SK-N-SH (cell line): ENCODE data around the gene KNOP1. TPM values are rescaled to one million over a fixed set of nuclear protein-coding genes. Genes with fewer than 3 reads are reported as not detected.

ENCODE experiments used
- CTCF ChIA-PET: fragments of 300-600, 350-600 bp; formaldehyde crosslinking; extraction: SDS; loops from one replicate; lab custom pipeline; 2021; lab: Yijun Ruan, JAX
- POLR2A ChIA-PET: fragments of 350-600 bp; sonication (Branson Sonifier 250); formaldehyde crosslinking; extraction: SDS; loops from one replicate; lab custom pipeline; 2020; ENCODE audit warnings: antibody characterized with exemption, inconsistent platforms; lab: Yijun Ruan, JAX
- DNase-seq: peaks from one replicate; pipeline ENCODE4 v3.0.0; 2012
- H2AFZ ChIP-seq: fragments of 200-600 bp; sonication (generic); 2 replicates; pipeline ENCODE4 v1.8.1; 2016; ENCODE audit warnings: antibody characterized with exemption, mild to moderate bottlenecking, low read depth
- H3F3A ChIP-seq: fragments of 200-600 bp; sonication (generic); replicated peaks from 2 replicates; pipeline ENCODE3; 2016; ENCODE audit warnings: antibody characterized with exemption, mild to moderate bottlenecking; ENCODE audit not compliant: insufficient read depth
- H3K27ac ChIP-seq, 2 experiments: fragments of 200-500 bp in 1 of 2; fragments of 200-600 bp in 1 of 2; sonication (Bioruptor generic) in 1 of 2; sonication (generic), shearing (Covaris generic) in 1 of 2; 2 replicates each; pipeline versions ENCODE4 v1.5.1 to v1.6.1; 2014 to 2016; ENCODE audit warnings: low read depth in 2 of 2, inconsistent platforms in 1 of 2, low read length in 1 of 2, mild to moderate bottlenecking in 1 of 2, mixed read lengths in 1 of 2
- H3K27me3 ChIP-seq: fragments of 200-600 bp; sonication (generic), shearing (Covaris generic); 2 replicates; pipeline ENCODE4 v1.6.1; 2016; ENCODE audit warnings: mixed run types; ENCODE audit not compliant: insufficient read depth
- H3K36me3 ChIP-seq, 2 experiments: fragments of 200-500 bp in 1 of 2; fragments of 200-600 bp in 1 of 2; sonication (Bioruptor generic) in 1 of 2; sonication (generic) in 1 of 2; replicated peaks in 1 of 2; 2 replicates each; pipeline versions ENCODE3 to v1.5.1; 2014 to 2016; ENCODE audit warnings: low read length in 1 of 2, mild to moderate bottlenecking in 1 of 2; ENCODE audit not compliant: insufficient read depth in 2 of 2, control insufficient read depth in 1 of 2
- H3K4me1 ChIP-seq, 2 experiments: fragments of 200-500 bp in 1 of 2; fragments of 200-600 bp in 1 of 2; sonication (Bioruptor generic) in 1 of 2; sonication (generic), shearing (Covaris generic) in 1 of 2; 2 replicates each; pipeline versions ENCODE4 v1.5.1 to v1.6.1; 2014 to 2016; ENCODE audit warnings: low read depth in 1 of 2, low read length in 1 of 2, mixed run types in 1 of 2; ENCODE audit not compliant: insufficient read depth in 2 of 2, control insufficient read depth in 1 of 2
- H3K4me2 ChIP-seq: fragments of 200-600 bp; sonication (generic), shearing (Covaris generic); 2 replicates; pipeline ENCODE4 v1.6.1; 2017; ENCODE audit warnings: mixed run types
- H3K4me3 ChIP-seq, 2 experiments: fragments of 200-500 bp in 1 of 2; fragments of 200-600 bp in 1 of 2; sonication (Bioruptor generic) in 1 of 2; sonication (generic), shearing (Covaris generic) in 1 of 2; 2 replicates each; pipeline versions ENCODE4 v1.5.1 to v1.8.1; 2014 to 2016; ENCODE audit warnings: low read depth in 2 of 2, inconsistent platforms in 1 of 2, low read length in 1 of 2, mild to moderate bottlenecking in 1 of 2, mixed read lengths in 1 of 2, moderate library complexity in 1 of 2
- H3K79me2 ChIP-seq: fragments of 200-600 bp; sonication (generic); 2 replicates; pipeline ENCODE4 v1.8.1; 2017; ENCODE audit warnings: mild to moderate bottlenecking; ENCODE audit not compliant: insufficient read depth
- H3K9ac ChIP-seq: fragments of 200-600 bp; sonication (generic); 2 replicates; pipeline ENCODE4 v1.6.1; 2017; ENCODE audit warnings: mixed run types
- H3K9me2 ChIP-seq: fragments of 200-600 bp; sonication (generic); 2 replicates; pipeline ENCODE4 v1.6.1; 2017; ENCODE audit warnings: mixed run types
- H3K9me3 ChIP-seq: fragments of 200-600 bp; sonication (generic); 2 replicates; pipeline ENCODE4 v1.6.1; 2017; ENCODE audit warnings: mixed run types, mild to moderate bottlenecking, moderate library complexity
- H4K20me1 ChIP-seq: fragments of 200-600 bp; sonication (generic); 2 replicates; pipeline ENCODE4 v1.6.1; 2017; ENCODE audit warnings: mild to moderate bottlenecking, mixed run types; ENCODE audit not compliant: insufficient read depth
- CHD2 ChIP-seq: fragments of 150-350 bp; IDR thresholded peaks from 2 replicates; pipeline ENCODE4 v1.6.1; 2018; ENCODE audit warnings: low read length; ENCODE audit not compliant: partially characterized antibody
- ELF1 ChIP-seq: IDR thresholded peaks from 2 replicates; pipeline ENCODE4 v1.4.0; 2012
- EP300 ChIP-seq, 2 experiments: IDR thresholded peaks; 2 replicates each; pipeline versions ENCODE4 v1.4.0 to v1.6.1; 2012; ENCODE audit warnings: borderline replicate concordance in 1 of 2, low read depth in 1 of 2, low read length in 1 of 2
- FOSL2 ChIP-seq: IDR thresholded peaks from 2 replicates; pipeline ENCODE4 v1.4.0; 2012; ENCODE audit warnings: low read depth, mild to moderate bottlenecking, moderate library complexity, borderline replicate concordance
- FOXJ3 ChIP-seq: sonication (generic); formaldehyde crosslinking; IDR thresholded peaks from 2 replicates; pipeline ENCODE4 v1.5.1; 2020; ENCODE audit warnings: mild to moderate bottlenecking, missing genetic modification reagents
- GABPA ChIP-seq: IDR thresholded peaks from 2 replicates; pipeline ENCODE4 v1.4.0; 2012; ENCODE audit warnings: low read depth, mild to moderate bottlenecking
- JUND ChIP-seq: IDR thresholded peaks from 2 replicates; pipeline ENCODE4 v1.4.0; 2012
- MXI1 ChIP-seq: IDR thresholded peaks from 2 replicates; pipeline ENCODE4 v1.6.1; 2012; ENCODE audit warnings: mild to moderate bottlenecking, low read depth, low read length, improper control_type of control experiment
- NFIC ChIP-seq: IDR thresholded peaks from 2 replicates; pipeline ENCODE4 v1.4.0; 2012; ENCODE audit warnings: borderline replicate concordance
- POLR2AphosphoS5 ChIP-seq: IDR thresholded peaks from 2 replicates; pipeline ENCODE4 v1.6.1; 2012; ENCODE audit warnings: low read depth, low read length
- RAD21 ChIP-seq: IDR thresholded peaks from 2 replicates; pipeline ENCODE4 v1.6.1; 2012; ENCODE audit warnings: mild to moderate bottlenecking, low read length
- RXRA ChIP-seq: IDR thresholded peaks from 2 replicates; pipeline ENCODE4 v1.4.0; 2012; ENCODE audit warnings: low read depth, mild to moderate bottlenecking, borderline replicate concordance
- SIN3A ChIP-seq: IDR thresholded peaks from 2 replicates; pipeline ENCODE4 v1.6.1; 2012; ENCODE audit warnings: low read depth, mild to moderate bottlenecking, low read length, moderate library complexity, borderline replicate concordance
- TAF1 ChIP-seq: IDR thresholded peaks from 2 replicates; pipeline ENCODE4 v1.6.1; 2012; ENCODE audit warnings: low read depth, mild to moderate bottlenecking, low read length, moderate library complexity, borderline replicate concordance
- TCF12 ChIP-seq: IDR thresholded peaks from 2 replicates; pipeline ENCODE4 v1.4.0; 2012
- YY1 ChIP-seq: IDR thresholded peaks from 2 replicates; pipeline ENCODE4 v1.4.0; 2012; ENCODE audit warnings: low read depth, mild to moderate bottlenecking
- WGBS: methylation state at CpG from one replicate; pipeline ENCODE4 v1.1.6; 2017; ENCODE audit warnings: low lambda C conversion rate; 5-methylcytosine and 5-hydroxymethylcytosine counted together
- polyA plus RNA-seq, 3 experiments: library from polyadenylated mRNA; depleted of rRNA; stranded (reverse); fragments of >200 nt; gene quantifications; 2 replicates each; pipeline ENCODE4 v1.2.3, GENCODE V29; 2012
- TF ChIP-seq, protein P1 (sequence below): fragments of 200-600 bp; sonication (generic); IDR thresholded peaks from 2 replicates; pipeline ENCODE4 v1.6.1; 2017; ENCODE audit warnings: antibody characterized with exemption, mild to moderate bottlenecking, moderate library complexity
- TF ChIP-seq, protein P2 (sequence below): IDR thresholded peaks from 2 replicates; pipeline ENCODE4 v1.6.1; 2012; ENCODE audit warnings: mild to moderate bottlenecking, low read depth, low read length, moderate library complexity
- TF ChIP-seq, protein P3 (sequence below): IDR thresholded peaks from 2 replicates; pipeline ENCODE4 v1.4.0; 2012; ENCODE audit warnings: low read depth
- TF ChIP-seq, protein P4 (sequence below): IDR thresholded peaks from 2 replicates; pipeline ENCODE4 v1.4.0; 2012; ENCODE audit warnings: low read depth, borderline replicate concordance
- TF ChIP-seq, protein P5 (sequence below): IDR thresholded peaks from 2 replicates; pipeline ENCODE4 v1.4.0; 2012; ENCODE audit warnings: low read depth, borderline replicate concordance

The KNOP1 gene, protein sequence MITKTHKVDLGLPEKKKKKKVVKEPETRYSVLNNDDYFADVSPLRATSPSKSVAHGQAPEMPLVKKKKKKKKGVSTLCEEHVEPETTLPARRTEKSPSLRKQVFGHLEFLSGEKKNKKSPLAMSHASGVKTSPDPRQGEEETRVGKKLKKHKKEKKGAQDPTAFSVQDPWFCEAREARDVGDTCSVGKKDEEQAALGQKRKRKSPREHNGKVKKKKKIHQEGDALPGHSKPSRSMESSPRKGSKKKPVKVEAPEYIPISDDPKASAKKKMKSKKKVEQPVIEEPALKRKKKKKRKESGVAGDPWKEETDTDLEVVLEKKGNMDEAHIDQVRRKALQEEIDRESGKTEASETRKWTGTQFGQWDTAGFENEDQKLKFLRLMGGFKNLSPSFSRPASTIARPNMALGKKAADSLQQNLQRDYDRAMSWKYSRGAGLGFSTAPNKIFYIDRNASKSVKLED
- polyA plus RNA-seq (2012; rRNA removed), result 10.6 and 13.2 TPM in 2 replicates
- polyA plus RNA-seq (2012; cell fraction: cytosol; rRNA removed), result 17.3 and 21.6 TPM in 2 replicates
- polyA plus RNA-seq (2012; cell fraction: nucleus; rRNA removed), result 6.1 and 8.4 TPM in 2 replicates

DNA sequence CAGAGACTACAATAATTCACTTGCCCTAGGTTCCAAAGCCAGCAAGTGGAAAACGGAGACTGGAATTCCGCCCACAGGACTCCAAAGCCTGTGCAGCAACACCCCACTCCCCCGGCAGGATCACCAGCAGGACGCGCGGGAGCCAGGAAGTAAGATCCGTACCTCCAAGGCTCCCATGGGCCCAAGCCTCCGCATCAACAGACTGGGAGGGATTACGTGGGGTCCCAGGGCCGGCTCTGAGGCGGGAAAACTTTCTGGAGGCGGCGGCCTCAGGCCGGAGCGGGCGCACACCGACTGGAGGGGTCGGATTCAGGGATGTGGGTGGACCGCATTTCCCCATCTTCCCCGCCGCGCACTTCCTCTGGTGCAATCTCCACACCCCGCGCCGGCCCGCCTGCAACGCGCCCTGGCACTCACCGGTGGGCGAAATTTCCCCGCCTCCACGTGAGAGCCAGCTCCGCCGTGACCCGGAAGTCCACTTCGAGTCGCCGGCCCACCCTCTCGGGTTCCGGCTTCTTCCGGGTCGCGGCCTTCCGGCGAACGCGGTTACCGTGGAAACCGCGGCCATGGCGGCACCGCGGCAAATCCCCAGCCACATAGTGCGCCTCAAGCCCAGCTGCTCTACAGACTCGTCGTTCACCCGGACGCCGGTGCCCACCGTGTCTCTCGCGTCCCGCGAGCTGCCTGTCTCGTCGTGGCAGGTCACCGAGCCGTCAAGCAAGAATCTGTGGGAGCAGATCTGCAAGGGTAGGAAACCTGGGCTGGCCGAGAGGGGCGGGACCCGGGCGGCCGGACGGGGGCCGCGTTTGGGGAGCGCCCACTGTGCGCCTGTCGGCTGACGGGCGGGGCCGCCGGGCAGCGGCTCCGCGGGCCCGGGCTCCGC lies at the start of gene KNOP1, which contains the start of gene IQCK:
KNOP1 (minus strand) TSS at position 487 of the 883 bp plus-strand sequence. CDS start 3,192 bp downstream, outside the sequence.
IQCK (plus strand) TSS at position 531 of the 883 bp plus-strand sequence; CDS start at position 567, 36 bp downstream.
- H4K20me1 ChIP-seq, result peaks cover 15% of the 10 kb centered on the region; the same call in 1 of the 2 replicates
- WGBS, result 1% methylated on average over 41 of the region's 88 CpGs
- peak within 1 kb of the TSS; percentile 91 for H3K9ac ChIP-seq
- peak within 1 kb of the TSS; percentile 85 for H3K4me2 ChIP-seq
- H3K4me3 ChIP-seq, result peak within 1 kb of the TSS; percentile 83 to 100
- POLR2A ChIA-PET, result interaction anchor here (1.0 to 2.1 kb wide), 4 partner anchors 11 to 166 kb away, joined by 3 to 7 read pairs (median 6); partner anchors contain the start of genes GPRC5B and VPS35L
- peak within 1 kb of the TSS; percentile 82 to 83 for H3K27ac ChIP-seq
- CTCF ChIA-PET, result interaction anchor here (0.7 to 1.4 kb wide), 7 partner anchors 22 to 168 kb away, joined by 3 to 4 read pairs (median 3); partner anchors contain the start of genes GPRC5B and VPS35L
- TF ChIP-seq FOSL2 (no peak), SIN3A (peak; percentile 44; the same call in 1 of the 2 replicates), NFIC (no peak), EP300 (IDR thresholded peaks at IDR 0.05; ENCODE audit: borderline replicate concordance in 1 of 2, low read depth in 1 of 2, low read length in 1 of 2) (no peak), TAF1 (peak; percentile 79; the same call in 1 of the 2 replicates), MXI1 (peak; percentile 98), YY1 (peak; percentile 90), ELF1 (peak; percentile 76), POLR2AphosphoS5 (peak; percentile 19; the same call in 1 of the 2 replicates), GABPA (peak; percentile 99), RXRA (no peak), TCF12 (0 out of 2 replicates have a peak, but pooled peaks have one; percentile 9), FOXJ3 (CRISPR knock-in tag) (no peak), RAD21 (no peak), JUND (no peak), CHD2 (peak; percentile 85)
- TF ChIP-seq, protein P1, sequence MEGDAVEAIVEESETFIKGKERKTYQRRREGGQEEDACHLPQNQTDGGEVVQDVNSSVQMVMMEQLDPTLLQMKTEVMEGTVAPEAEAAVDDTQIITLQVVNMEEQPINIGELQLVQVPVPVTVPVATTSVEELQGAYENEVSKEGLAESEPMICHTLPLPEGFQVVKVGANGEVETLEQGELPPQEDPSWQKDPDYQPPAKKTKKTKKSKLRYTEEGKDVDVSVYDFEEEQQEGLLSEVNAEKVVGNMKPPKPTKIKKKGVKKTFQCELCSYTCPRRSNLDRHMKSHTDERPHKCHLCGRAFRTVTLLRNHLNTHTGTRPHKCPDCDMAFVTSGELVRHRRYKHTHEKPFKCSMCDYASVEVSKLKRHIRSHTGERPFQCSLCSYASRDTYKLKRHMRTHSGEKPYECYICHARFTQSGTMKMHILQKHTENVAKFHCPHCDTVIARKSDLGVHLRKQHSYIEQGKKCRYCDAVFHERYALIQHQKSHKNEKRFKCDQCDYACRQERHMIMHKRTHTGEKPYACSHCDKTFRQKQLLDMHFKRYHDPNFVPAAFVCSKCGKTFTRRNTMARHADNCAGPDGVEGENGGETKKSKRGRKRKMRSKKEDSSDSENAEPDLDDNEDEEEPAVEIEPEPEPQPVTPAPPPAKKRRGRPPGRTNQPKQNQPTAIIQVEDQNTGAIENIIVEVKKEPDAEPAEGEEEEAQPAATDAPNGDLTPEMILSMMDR, result no peak
- TF ChIP-seq, protein P2, sequence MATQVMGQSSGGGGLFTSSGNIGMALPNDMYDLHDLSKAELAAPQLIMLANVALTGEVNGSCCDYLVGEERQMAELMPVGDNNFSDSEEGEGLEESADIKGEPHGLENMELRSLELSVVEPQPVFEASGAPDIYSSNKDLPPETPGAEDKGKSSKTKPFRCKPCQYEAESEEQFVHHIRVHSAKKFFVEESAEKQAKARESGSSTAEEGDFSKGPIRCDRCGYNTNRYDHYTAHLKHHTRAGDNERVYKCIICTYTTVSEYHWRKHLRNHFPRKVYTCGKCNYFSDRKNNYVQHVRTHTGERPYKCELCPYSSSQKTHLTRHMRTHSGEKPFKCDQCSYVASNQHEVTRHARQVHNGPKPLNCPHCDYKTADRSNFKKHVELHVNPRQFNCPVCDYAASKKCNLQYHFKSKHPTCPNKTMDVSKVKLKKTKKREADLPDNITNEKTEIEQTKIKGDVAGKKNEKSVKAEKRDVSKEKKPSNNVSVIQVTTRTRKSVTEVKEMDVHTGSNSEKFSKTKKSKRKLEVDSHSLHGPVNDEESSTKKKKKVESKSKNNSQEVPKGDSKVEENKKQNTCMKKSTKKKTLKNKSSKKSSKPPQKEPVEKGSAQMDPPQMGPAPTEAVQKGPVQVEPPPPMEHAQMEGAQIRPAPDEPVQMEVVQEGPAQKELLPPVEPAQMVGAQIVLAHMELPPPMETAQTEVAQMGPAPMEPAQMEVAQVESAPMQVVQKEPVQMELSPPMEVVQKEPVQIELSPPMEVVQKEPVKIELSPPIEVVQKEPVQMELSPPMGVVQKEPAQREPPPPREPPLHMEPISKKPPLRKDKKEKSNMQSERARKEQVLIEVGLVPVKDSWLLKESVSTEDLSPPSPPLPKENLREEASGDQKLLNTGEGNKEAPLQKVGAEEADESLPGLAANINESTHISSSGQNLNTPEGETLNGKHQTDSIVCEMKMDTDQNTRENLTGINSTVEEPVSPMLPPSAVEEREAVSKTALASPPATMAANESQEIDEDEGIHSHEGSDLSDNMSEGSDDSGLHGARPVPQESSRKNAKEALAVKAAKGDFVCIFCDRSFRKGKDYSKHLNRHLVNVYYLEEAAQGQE, result peak; percentile 7; the same call in 1 of the 2 replicates
- TF ChIP-seq, protein P3, sequence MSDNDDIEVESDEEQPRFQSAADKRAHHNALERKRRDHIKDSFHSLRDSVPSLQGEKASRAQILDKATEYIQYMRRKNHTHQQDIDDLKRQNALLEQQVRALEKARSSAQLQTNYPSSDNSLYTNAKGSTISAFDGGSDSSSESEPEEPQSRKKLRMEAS, result peak; percentile 97
- TF ChIP-seq, protein P4, sequence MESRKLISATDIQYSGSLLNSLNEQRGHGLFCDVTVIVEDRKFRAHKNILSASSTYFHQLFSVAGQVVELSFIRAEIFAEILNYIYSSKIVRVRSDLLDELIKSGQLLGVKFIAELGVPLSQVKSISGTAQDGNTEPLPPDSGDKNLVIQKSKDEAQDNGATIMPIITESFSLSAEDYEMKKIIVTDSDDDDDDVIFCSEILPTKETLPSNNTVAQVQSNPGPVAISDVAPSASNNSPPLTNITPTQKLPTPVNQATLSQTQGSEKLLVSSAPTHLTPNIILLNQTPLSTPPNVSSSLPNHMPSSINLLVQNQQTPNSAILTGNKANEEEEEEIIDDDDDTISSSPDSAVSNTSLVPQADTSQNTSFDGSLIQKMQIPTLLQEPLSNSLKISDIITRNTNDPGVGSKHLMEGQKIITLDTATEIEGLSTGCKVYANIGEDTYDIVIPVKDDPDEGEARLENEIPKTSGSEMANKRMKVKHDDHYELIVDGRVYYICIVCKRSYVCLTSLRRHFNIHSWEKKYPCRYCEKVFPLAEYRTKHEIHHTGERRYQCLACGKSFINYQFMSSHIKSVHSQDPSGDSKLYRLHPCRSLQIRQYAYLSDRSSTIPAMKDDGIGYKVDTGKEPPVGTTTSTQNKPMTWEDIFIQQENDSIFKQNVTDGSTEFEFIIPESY, result no peak
- TF ChIP-seq, protein P5, sequence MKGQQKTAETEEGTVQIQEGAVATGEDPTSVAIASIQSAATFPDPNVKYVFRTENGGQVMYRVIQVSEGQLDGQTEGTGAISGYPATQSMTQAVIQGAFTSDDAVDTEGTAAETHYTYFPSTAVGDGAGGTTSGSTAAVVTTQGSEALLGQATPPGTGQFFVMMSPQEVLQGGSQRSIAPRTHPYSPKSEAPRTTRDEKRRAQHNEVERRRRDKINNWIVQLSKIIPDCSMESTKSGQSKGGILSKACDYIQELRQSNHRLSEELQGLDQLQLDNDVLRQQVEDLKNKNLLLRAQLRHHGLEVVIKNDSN, result peak; percentile 67
- peaks cover 0 to 12% of the 10 kb centered on the region in 2 experiments; a peak in 1 of 4 replicates for H3K4me1 ChIP-seq
- H3K27me3 ChIP-seq, result no peaks in the 10 kb centered on the region
- H2AFZ ChIP-seq, result peak within 1 kb of the TSS; percentile 97
- no peaks in the 10 kb centered on the region for H3K9me3 ChIP-seq
- peaks cover 9 to 20% of the 10 kb centered on the region in 2 experiments for H3K36me3 ChIP-seq
- peaks cover 68% of the 10 kb centered on the region for H3K79me2 ChIP-seq
- DNase-seq, result peak; percentile 96
- H3F3A ChIP-seq, result no peaks in the 10 kb centered on the region
- H3K9me2 ChIP-seq, result no peaks in the 10 kb centered on the region
